ENCODE results near the gene POC1A.

POC1A gene

DNA sequence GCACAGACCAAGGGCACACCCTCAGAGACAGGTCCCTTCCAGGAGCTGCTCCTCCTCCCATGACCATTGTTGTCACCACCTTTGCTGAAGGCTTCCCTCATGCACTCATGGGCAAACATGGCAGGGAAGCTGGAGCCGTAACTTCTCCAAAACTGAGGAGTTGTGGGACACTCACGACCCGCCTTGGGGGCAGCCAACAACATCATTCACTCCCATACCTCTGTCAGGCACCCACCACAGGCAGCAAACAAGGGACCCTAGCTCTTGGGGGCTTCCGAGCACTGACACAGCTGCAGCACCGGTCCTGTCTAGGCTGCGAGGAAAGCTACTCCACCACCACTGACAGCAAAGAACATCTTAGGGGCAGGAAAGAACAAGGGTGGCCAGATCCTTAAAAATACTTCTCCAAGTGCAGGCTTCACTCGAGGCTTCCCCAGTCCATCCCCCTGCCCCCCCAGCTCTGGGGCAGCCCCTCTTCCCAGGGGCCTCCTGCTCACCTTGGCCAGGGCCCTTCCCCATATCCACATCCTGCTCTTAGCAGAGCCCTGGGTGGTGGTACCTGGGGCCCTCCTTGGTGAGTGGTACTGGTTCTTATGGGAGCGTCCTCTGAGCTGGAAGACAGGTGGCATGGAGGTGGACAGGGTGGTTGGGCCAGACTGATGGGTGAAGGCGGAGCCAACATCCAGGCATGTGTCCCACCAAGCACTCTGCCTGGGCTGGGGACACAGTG is 69.8 kb downstream of the POC1A start:
- no peak for DNase-seq

DNA sequence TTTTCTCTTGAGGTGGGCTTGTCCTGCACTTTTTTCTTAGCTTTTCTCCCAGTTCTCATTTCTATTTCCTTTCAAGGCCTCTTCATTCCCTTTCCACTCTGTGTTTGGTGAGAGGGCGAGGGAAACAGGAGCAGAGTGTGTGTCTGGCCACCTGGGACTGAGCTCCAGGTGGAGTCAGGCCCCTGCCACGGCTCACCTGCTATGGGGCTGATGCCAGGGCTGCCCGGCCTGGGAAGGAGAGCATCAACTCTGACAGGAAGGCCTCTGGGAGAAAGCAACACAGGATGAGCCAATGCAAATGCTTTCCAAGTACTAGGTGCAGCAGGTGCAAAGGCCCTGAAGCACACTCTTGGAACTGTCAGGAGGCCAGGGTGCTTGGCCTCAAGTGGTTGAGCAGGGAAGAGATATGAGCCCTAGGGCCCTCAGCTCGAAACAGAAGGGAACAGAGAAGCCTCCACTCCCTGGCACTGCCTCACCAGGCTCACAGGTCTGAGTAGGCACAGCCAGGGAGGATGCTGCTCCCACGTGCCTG is 70.6 kb downstream of the POC1A start:
- DNase-seq = no peak

DNA sequence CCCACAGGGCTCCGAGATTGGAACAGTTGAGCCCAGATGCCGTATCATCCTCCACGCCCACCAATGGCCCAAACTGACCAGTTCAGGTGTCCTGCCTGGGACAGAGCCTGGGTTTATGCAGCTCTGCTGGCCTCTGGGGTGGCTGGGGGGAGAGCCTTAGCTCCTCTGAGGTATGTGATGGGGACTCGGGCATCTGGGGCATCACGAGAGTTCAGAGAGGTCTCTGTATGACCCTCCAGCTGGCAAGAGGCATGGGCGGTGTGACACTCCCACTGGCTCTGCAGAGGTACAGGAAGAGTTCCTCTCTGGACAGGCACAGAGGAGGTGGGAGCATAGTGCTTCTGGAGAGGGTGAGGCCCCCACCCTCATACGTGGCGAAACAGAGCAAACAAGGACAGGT is 71.3 kb downstream of the POC1A start:
- DNase-seq = no peak

DNA sequence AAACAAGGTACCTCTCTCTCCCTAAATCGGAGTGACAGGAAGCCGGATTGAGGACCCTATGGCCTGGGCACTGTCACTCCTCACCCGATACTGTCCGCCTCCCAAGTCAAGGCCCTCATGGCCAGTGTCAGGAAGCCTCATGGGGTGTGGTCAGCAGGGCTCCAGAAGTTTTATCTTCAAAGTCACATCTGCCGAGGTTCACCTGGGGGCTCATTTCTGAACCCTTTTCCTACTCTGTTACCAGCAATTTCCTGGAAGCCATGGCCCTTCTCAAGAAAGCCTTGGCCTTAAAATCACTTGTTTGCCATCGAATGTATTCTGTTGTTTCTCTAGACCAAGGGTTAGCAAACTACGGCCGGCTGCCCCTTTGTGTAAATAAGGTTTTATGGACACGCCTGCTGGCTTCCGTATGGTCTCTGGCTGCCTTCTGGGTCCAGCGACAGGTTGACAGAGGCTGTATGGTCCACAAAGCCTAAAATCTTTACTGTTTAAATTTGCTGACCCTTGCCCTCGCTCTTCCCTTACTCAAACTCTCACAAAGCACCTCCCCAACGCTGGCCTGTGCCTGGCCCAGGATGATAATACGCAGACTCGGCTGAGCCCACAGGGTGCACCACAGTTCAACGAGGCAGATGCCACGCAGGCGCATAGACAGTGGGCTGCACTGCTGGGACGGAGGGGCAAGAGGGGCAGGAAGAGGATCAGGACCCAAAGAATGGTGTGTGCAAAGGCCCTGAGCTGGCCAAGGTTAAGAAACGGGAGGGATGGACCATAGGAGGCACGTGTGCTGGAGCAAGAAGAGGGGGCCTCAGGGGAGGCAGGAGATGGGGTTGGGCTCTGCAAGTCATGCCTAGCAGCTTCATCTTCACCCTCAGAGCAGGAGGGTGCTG is 73.1 kb downstream of the POC1A start:
- no peak for DNase-seq

DNA sequence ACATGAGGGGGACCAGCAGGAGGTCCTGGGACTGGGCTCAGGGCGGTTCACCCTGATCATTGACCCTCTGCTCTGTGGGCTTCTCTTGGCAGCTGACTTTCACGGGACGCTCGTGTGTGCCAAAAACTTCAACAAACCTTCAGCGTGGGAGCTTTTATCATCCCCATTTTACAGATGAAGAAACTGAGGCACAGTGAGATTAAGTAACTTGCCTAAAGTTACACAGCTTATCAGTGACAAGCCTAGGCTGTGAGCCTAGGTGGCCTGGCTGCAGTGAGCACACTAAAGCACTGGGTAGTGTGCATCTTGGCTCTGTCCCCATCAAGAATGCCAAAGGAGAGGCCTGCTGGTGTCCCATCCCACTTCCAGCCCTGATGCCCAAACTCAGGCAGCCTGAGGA is 74.3 kb downstream of the POC1A start:
- DNase-seq = no peak

DNA sequence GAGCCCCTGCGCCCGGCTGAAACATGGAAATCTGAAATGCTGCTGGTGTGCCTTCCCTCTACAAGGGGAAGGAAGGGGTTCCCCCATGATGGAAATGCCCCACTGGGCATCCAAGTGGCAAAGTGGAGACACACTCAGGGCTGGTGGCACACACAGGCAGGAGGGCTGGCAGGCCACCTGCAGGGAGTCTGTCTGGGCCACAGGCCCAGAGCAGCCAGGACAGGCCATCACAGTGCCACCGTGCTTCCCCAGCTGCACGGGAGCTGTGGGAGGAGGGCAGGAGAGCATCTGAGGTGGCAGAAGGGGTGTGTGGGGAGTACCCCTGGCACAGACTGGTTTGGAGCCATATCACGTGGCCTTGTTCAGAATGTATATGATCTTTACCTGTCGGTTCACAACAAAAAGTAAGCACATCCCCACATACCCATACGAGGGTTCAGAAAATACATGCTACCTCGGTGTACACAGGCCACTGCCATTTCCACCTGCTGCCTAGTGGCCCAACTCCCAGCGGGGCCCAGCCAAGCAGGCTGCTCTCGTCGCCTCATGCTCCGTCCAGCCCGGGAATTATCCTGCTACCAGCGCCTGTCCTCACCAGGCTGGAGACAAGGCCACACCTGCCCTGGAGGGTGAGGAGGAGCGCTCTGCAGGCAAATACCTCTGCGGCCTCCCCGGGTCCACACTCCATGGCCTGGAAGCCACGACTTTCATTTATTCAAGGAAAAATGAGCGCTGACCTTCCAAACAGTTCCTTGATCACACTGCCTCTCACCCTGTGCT is 75.3 kb downstream of the POC1A start:
- DNase-seq = no peak

DNA sequence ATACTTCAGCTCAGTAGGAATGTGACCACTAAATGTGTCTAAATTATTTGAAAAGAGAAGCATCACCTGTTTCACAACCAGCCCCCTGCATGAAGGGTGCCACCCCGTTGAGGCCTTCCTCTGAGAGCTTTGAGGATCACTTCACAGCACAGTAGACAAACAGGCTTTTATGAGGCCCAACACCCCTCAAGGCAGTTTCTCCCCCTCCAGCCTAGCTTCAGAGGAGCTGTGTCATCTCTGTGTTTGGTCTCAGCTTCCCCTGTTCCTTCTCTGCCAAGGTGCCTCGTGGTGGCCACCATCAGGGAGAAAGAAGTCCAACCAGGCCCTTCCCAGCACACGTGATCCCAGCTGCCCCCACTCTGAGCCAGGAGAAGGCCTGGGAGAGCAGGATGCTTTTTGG is 76.3 kb downstream of the POC1A start:
- DNase-seq = no peak

DNA sequence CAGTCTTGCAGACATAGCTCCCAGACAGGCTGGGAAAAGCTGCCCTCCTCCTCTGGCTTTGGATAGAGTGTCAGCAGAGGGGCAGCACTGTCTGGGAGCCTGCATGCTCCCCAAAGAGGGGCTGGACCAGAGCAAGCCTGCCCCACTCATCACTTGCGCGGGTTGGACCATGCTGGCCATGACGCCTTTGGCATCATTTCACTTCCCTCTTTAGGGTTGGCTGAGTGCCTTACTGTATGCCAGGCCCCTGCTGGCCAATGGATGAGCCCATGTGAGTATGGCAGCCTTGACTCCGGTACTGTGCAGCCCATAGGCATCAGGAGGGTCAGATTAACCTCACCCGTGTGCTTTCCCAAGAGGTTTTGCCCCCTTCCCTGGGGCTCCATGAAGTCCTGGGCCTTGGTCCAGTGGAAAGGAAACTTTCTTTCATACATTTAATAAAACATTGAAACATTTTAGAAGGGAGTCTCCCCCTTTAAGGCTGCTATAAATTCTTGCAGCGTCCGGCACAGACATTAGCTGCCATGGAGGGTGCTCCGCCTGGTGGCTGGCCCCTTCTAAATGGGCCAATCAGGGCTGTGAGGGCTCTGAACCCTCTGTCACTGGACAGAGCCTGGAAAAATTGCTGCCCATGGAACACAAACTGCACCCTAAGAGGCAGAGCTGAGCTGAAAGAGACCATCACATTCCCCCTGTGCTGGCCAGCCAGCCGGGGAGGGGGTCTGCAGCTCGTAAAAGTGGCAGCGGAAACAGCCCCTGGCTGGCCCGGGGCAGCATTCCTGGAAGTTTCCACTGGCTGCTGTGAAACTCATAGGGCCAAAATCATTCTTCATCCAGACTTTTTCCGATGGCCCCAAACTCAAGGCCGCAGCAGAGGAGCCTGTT is 77.1 kb downstream of the POC1A start:
- DNase-seq = no peak

DNA sequence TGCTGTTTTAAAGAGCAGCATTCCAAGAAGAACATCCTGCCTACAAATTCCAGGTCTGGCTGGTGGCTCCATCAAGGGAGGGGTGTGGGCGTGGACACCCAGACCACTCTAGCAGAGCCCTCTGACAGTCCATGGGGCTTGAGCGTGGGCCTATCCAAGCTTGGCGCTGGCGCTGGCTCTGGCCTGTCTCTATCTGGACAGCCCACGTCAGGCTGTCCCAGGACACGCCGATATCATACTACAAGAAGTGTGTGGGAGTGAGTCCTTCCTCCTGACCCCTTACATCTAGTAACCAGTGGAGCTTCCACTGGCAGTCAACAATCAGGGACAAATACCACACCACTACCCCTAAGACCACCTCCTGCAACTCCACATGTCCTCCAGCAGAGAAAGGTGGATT is 80.7 kb downstream of the POC1A start:
- DNase-seq = no peak

DNA sequence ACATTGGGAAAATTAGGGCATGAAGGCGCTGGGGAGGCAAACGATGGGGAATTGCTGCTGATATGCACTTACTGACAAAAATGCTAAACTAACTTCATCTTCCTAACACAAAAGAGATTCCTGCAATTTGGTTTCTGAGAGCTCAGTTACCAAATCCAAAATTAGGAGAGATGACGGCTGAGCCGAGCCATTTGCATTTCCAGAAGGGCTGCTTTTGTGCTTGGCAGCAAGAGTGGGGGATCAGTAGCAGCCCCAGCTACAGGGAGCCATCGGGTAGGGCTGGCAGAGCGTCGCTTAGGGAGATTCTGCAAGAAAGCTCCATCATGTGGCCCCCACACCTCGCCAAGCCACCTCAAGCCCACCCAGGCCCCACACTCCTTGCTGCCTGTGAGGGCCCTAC is 81.8 kb downstream of the POC1A start:
- no peak for DNase-seq

DNA sequence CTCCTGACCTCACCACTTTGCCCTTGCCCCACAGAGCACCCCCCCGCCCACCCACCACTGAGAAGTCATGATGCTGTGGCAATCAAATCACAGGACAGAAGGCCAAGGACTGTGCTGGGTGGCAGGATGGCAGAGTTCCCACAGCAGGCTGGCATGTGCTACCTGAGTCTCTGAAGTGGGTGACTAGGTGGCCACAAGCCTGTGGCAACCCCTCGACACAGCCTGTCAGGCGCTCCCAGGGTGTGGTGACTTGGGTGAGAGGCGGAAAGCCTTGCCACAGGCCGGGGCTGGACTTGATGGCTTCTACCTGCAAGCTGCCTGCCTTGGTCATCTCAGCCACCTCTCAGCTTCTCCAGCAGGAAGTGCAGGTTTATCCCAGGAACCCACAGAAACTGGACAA is 82.2 kb downstream of the POC1A start:
- DNase-seq = no peak

DNA sequence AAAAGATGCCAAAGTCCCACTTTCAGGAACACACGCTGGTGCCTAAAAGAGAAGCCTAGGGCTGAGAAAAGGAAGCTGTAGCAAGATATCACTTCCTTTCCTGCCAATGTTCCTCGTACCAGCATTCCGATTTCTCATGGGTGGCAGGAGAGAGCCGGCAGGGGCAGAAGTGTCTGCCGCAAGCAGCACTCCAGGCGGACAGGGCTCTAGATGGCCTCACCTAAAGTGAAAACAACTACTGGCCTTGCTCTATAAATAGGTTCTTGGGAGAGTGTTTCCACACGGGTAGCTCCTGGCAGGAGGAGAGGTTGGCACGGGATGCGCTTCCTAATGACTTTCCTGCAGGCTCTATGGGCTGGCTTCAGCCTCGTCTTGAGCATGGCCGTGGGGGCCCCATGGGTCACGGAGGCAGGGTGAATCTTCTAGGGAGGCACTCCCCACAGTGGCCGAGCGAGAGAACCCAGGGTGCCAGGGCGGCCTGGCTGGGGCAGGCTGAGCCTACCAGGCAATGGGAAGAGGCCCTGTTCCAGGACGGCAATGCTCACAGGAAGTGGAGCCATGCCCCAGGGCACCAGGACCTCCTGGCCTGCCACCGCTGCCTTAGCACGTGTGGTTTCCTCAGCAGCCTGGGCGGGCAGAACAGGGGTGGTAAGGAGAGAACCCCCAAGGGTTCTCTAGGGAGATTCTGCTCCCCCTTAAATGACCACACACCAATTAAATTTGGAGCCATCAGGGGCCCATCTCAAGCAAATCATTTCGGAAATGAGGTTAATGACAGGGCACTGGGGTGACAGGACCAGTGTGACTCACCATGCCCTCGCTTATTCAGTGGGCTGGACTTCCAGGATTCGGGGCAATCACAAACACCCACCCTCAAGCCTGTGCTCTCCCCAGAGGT is 83.2 kb downstream of the POC1A start:
- no peak for DNase-seq

DNA sequence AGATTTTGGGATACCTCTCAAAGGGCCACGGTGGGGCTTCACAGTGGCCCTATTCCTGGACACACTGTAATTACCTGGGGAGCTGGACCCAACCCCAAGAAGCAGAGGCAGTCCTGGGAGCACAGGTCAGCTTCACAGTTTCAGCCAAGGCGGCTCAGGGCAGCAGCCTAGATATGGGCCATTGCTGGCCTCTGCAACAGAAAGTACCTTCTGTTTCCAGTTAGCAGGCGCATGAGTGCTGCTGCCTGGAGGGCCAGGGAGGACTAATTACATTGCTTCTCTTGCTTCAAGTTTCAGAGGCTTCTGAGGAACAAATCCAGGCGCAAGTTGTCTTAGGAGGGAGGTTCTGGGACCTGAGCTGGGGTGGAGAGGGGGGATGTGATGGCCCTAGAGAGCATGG is 84.4 kb downstream of the POC1A start:
- DNase-seq = no peak

DNA sequence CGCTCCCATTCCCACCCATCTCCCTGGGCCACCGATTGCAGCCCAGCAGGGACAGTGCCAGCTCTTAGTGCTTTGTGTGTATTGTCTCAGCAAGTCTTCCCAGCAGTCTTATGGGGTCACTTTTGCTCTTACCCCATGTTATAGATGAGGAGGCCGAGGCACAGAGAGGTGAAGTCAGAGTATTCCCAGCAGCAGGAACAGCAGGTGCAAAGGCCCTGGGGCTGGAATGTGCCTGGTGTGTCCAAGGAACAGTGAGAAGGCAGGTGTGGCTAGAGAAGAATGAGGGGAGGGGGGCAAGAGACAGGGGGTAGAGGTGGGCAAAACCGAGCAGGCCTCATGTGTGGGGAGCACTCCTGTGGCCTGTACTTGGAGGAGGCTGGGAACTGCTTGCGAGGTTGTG is 85.1 kb downstream of the POC1A start:
- no peak for DNase-seq

DNA sequence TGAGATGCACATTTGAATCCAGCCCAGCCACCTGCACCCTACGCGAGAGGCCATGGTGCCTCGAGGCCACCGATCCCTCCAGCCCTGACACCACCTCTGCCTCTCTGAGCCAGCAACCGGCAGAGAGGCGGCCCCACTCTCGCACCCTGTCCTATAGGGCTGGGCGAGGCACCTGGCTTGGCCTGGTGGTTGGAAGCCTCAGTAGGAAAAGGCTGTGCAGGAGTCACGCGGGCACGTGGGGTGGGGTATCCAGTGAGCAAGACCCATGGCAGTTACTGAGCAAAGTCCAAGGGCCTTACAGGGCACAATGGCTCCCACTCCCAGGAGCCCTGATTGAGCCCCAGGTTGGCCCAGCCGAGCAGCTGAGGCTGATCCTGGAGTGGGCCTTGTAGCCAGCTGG is 85.5 kb downstream of the POC1A start:
- no peak for DNase-seq

DNA sequence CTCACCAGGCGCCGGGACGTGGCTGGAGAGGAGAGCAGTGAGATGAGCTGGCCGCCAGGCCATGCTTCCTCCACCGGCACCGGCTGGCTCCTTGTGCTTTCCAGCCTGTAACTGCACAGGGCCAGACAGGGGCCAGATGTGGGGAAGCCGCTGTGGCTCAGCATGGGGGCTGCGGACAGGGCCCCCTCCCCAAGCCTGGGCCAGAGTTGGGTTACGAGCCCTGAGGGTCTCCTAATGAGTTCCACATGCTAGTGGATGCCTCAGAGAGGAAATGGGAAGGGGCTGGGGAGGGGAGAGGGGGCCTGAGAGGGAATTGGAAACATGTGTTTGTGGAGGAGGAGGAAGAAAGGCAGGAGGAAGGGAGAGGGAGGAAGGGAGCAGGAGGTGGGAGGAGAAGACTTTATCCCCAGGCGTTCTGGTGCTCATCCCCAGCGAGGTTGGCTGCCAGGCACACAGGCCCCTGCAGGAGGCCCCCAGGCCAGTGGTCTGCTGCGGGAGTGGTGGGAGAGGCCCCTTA is 86.1 kb downstream of the POC1A start:
- DNase-seq = peak; percentile 84

DNA sequence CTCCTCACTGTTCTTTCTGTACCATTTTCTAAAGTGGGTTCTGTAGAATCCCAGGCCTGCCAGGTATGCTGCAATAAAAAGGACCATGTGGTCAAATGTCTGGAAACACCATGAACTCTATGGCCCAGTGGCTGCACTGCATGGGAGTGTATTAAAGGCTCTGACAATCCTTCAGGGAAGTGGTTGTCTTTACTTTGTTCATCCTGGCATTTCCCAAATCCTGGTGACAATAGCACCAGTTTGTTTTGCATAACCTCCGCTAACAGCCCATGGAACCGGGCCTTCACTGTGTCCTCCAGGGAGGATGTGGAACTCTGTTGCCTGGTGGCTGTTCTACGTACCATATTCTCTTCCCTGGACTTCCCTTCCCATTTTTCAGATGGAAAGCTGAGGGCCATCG is 86.7 kb downstream of the POC1A start:
- no peak for DNase-seq

DNA sequence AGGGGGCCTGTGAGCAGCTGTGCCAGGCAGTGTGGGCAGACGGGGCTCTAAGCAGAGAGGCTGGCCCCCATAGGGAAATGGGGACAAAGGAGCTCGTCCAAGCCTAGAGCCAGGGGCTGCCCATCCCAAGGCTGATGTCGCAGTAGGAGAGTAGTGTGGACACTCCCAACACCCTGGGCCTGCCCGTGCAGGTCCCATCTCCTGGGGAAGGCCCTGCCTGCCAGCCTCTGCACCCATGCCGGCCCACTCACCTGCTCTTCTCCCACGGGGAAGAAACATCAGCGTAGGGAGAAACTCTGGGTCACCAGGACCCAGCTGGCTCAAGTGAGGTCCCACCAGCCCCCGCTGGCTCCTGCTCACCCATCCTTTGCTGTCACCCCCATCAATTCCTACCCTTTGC is 87.2 kb downstream of the POC1A start:
- DNase-seq = no peak

DNA sequence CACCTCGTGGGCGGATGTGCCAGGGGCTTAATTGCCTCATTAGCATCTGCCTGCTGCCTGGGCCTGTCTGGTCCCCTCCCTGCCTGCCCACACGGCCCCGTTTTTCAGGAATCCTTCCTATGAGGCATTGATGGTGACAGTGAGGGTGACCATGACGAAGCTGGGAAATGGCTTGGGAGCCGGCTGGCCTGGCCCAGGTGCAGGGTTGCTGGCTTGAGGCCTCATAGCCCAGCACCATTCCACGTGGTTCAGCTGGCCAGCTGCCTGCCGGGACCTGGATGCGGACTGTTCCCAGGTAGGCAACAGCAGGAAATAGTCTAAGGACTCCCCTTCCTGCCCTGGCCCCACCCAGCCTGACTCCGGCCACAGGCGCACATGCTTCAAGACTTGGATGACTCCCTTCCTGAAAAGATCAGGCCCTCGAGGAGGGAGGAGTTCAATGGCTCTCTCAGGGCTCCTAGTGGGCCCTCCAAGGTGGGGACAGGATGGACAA is 88.9 kb downstream of the POC1A start:
- no peak for DNase-seq

DNA sequence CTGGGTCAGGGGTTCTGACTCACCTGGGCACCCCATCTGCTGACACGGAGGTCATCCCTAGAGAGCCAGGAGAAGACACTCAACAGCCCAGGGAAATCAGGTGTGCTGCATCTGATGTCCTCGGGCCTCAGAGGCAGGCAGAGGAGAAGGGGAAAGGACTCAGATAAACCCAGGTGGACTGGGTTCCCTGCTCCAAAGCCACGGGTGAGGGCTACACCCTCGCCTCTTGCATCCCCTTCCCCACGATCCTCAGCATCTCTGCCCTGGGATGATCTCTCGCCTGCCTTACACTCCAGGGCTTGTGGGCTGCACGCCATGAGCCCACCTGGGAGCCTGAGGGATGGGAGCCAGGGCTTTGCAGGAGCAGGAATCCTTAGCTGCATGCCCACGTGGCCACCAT is 89.7 kb downstream of the POC1A start:
- DNase-seq = no peak

Data from fibroblast of skin of abdomen (primary cell).